T-helper 2 cell treated with Interferon-gamma antibody and Interleukin-4, amounts not matched to agents 100 ng/mL and 5 ng/mL, for 36 hours (primary cell): Measurements from ENCODE around the gene DHRS9. TPM values are rescaled to one million over a fixed set of nuclear protein-coding genes. Genes with fewer than 3 reads are reported as not detected.
"Not testable (repeated sequence)": the region's sequence is repeated elsewhere in the genome, so short reads cannot be mapped to it uniquely, and the experiment has no call there.

Experiments used
- intact Hi-C: fragments of 100-400 bp; cut with micrococcal nuclease; formaldehyde crosslinking; loops from one replicate; pipeline ENCODE4 v1.15.1; 2023
- total RNA-seq: library from RNA; stranded (reverse); gene quantifications from 2 replicates; pipeline ENCODE4 v1.2.3, GENCODE V29; 2022

DHRS9 gene
- total RNA-seq, 1 donor from 2014 or later, result 0.11 TPM

DNA sequence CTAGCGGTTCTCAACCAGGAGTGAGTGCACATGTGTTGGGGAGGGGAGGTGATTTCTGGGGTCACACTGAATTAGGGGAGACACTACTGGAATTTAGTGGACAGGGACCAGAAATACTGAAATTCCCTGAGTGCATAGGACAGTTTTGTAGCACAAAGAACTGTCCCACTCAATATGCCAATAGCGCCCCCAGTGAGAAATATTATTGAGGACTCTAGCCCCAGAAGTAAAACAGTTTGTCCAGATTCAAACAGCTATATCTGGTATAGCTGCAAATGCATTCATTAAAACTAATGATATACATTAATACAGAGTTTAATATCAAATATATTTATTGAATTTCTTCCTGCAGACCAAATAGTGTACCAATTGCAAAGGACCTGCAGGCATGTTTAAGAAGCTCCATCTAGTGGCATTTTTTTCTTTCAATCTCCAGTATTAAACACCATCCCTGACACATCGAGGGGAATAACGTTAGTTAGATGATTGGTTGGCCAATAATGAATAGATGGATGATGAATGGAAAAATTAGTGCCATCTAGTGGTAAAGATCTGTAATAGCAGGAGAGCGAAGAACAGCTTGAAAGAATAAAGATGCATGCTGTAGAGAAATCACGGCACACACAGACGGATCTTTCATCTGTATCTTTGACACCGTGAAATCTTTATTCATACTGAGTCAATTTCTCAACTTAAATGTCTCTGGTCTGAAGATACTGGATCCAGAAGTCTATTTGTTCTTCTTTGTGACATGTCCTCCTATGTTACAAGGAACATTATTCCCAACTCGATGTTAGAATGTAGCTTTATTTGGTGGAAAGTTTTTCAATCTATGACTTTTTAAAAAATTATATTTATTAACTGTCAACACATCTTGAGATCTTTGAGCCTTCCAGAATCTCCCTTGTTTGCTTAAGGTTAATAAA is 62.5 kb downstream of the DHRS9 start:
- intact Hi-C loops, result loop anchor here (1.0 kb wide), 2 partner anchors 23 to 171 kb away; no protein-coding TSS in a partner anchor

GRCh38 chr2:169134272-169134671 is 64.9 kb downstream of the DHRS9 start:
- intact Hi-C loops, result not testable (repeated sequence)

GRCh38 chr2:169136428-169136827 is 67.1 kb downstream of the DHRS9 start:
- intact Hi-C loops, result not testable (repeated sequence)

- intact Hi-C loops, result no loop called here
Measured at GRCh38 chr2:169136885-169137534, 67.6 kb downstream of the DHRS9 start.

DNA sequence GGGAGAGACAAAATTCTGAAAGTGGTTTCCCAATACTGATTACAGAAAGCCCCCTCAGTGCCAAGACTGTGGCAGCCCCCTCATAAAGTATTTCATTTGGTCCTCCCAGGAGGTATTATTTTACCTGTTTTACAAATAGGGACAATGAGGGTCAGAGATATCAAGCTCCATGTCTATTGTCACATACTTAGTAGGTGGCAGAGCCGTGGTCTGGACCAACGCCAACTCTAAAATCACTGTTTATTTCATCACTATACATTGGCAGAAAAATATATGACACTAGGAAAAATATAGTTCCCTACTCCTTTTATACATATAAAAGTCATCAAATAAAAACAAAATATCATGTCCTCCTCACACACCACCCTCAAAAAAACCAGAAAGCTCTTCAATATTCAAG is 68.6 kb downstream of the DHRS9 start:
- intact Hi-C loops, result no loop called here

GRCh38 chr2:169139145-169139544 is 69.8 kb downstream of the DHRS9 start:
- intact Hi-C loops, result no loop called here

DNA sequence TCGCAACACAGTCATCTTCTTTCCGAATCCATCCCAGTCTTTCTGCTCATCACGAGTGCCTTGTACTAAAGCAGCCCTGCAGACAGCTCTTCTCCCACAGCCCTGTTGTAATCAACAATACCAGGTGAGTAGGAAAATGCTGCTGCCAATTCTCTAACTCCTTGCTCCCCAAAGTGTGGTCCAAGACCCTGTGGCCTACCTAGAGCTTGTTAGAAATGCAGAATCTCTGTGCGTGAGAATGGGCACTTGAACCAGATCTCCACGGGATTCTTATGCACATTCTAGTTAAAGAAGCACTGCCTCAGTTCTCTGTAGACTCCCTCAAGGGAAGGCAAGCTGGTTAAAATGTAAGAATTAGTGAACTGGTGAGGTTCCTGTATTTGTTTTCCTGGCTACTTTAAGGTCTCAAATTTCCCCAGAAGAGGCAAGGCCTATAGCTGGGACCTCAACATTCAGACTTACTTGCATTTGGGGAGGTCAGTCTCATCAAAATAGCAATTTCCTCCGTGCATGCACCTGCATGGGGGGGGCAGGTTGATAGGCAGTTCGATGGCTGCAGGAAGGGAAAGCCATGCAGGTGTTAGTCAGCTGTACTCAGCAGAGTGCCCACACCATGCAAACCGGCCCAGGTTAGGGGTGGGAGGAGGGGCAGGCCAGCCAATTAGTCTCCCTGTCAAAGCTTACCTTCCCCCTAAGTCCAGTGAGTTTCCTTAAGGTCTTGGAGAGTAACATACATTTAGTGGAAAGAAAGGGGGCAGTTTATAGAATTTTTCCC is 70.8 kb downstream of the DHRS9 start:
- intact Hi-C loops, result no loop called here

- intact Hi-C loops, result loop anchor here (1.0 kb wide), 2 partner anchors 33 to 181 kb away; no protein-coding TSS in a partner anchor
Measured at GRCh38 chr2:169141713-169142352, 72.5 kb downstream of the DHRS9 start.

DNA sequence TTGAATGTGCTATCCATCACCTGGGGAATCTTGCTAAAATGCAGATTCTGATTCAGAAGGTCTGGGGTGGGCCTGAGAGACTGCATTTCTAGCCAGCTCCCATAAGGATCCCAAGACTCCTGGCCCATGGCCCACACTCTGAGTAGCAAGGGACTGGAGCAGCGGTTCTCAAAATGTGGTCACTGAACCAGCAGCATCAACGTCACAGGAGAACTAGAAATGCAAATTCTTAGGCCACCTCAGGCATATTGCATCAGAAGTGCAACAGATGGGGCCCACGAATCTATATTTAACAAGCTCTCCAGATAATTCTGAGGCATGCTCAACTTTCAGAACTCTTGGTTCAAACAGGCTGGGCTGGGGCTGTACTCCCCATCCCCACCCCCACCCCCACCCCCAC is 74.6 kb downstream of the DHRS9 start:
- intact Hi-C loops, result no loop called here

Other genes starting within 250 kb of the DHRS9 start
- 36.2 and 36.6 TPM in 2 replicates for gene SPC25, start 179.1 kb upstream of the DHRS9 start, total RNA-seq
- gene G6PC2, start 168.3 kb upstream of the DHRS9 start, total RNA-seq, result not detected in 2 replicates
- gene ABCB11, start 38.2 kb upstream of the DHRS9 start, total RNA-seq, result 0.02 TPM in 1 of 2 replicates, not detected in the other